KMS-11 (cell line): ENCODE results near the gene TMEM129.

ENCODE experiments used
- H2AFZ ChIP-seq: fragments of 200-600 bp; sonication (generic); 2 replicates; pipeline ENCODE4 v1.6.1; 2016; ENCODE audit warnings: antibody characterized with exemption, mixed run types, low read depth
- H3K27ac ChIP-seq: fragments of 200-600 bp; sonication (generic); 2 replicates; pipeline ENCODE4 v1.6.1; 2016; ENCODE audit warnings: mild to moderate bottlenecking, mixed run types
- H3K27me3 ChIP-seq: fragments of 200-600 bp; sonication (generic); 2 replicates; pipeline ENCODE4 v1.6.1; 2017; ENCODE audit warnings: mild to moderate bottlenecking, low read depth, mixed run types, moderate library complexity; ENCODE audit not compliant: insufficient read depth
- H3K36me3 ChIP-seq: fragments of 200-600 bp; sonication (generic); 2 replicates; pipeline ENCODE4 v1.6.1; 2017; ENCODE audit warnings: mild to moderate bottlenecking, mixed run types; ENCODE audit not compliant: insufficient read depth
- H3K4me1 ChIP-seq: fragments of 200-600 bp; sonication (generic); 2 replicates; pipeline ENCODE4 v1.6.1; 2016; ENCODE audit warnings: mild to moderate bottlenecking, low read depth, mixed run types; ENCODE audit not compliant: poor library complexity, severe bottlenecking
- H3K4me2 ChIP-seq: fragments of 200-600 bp; sonication (generic); 2 replicates; pipeline ENCODE4 v1.7.0; 2016; ENCODE audit warnings: mild to moderate bottlenecking, mixed run types
- H3K4me3 ChIP-seq: fragments of 200-600 bp; sonication (generic); IDR thresholded peaks from 2 replicates; pipeline ENCODE4 v1.6.1; 2017; ENCODE audit warnings: low read depth, low read length, mixed read lengths; ENCODE audit not compliant: insufficient read depth
- H3K79me2 ChIP-seq: fragments of 200-600 bp; sonication (generic); 2 replicates; pipeline ENCODE4 v1.6.1; 2016; ENCODE audit warnings: low read depth, mixed run types; ENCODE audit not compliant: insufficient read depth
- H3K9ac ChIP-seq: fragments of 200-600 bp; sonication (generic); 2 replicates; pipeline ENCODE4 v1.6.1; 2016; ENCODE audit warnings: mild to moderate bottlenecking, mixed run types
- H4K20me1 ChIP-seq: fragments of 200-600 bp; sonication (generic); 2 replicates; pipeline ENCODE4 v1.6.1; 2016; ENCODE audit warnings: mild to moderate bottlenecking, mixed run types; ENCODE audit not compliant: insufficient read depth
- TF ChIP-seq, protein P1 (sequence below): fragments of 200-600 bp; sonication (generic); conservative IDR thresholded peaks from 2 replicates; pipeline ENCODE4 v1.6.1; 2017; ENCODE audit warnings: low read depth, mild to moderate bottlenecking, antibody characterized with exemption, low read length, moderate library complexity, mixed read lengths

Gene TMEM129

DNA sequence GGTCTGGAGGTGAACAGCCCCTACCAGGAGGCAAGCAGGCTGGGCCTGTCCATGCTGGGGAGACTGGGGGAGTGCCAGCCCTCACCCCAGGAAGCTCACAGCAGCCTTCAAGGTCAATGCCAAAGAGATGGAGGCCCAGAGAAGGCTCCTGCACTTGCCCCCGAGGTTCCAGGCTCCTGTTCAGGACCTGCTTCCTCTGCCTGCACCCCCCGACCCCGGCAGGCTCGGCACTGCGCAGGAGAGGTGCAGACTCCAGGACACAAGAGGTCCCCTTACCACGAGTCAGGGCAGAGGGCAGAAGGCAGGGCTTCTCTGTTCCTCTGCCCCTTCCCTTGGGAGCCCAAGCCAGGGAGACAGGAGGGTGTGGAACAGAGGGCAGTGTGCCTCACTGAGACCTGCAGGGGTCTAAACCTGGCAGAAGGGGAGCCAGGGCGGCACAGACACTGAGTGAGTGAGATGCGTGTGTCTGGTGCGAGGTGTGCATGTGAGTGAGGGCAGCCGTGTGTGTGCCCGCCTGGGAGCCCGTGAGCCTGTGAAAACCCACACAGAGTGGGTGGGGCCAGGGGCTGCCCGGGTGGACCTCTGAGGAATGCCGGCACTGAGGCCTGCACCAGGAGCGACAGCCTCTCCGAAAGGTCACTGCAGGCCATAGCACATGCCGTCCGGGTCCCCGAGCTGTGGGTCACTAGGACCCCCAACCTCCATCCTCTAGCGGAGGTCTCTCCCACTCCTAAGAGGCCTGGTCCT is 41.3 kb upstream of the TMEM129 start:
- H3K79me2 ChIP-seq = no peaks in the 10 kb centered on the region
- H3K9ac ChIP-seq = no peak overlapping the region
- TF ChIP-seq, protein P1, sequence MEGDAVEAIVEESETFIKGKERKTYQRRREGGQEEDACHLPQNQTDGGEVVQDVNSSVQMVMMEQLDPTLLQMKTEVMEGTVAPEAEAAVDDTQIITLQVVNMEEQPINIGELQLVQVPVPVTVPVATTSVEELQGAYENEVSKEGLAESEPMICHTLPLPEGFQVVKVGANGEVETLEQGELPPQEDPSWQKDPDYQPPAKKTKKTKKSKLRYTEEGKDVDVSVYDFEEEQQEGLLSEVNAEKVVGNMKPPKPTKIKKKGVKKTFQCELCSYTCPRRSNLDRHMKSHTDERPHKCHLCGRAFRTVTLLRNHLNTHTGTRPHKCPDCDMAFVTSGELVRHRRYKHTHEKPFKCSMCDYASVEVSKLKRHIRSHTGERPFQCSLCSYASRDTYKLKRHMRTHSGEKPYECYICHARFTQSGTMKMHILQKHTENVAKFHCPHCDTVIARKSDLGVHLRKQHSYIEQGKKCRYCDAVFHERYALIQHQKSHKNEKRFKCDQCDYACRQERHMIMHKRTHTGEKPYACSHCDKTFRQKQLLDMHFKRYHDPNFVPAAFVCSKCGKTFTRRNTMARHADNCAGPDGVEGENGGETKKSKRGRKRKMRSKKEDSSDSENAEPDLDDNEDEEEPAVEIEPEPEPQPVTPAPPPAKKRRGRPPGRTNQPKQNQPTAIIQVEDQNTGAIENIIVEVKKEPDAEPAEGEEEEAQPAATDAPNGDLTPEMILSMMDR = no peak
- H3K4me2 ChIP-seq = no peak overlapping the region
- H4K20me1 ChIP-seq = no peaks in the 10 kb centered on the region
- peaks cover 6% of the 10 kb centered on the region; the same call in 1 of the 2 replicates for H3K27me3 ChIP-seq
- H2AFZ ChIP-seq = no peak overlapping the region
- no peaks in the 10 kb centered on the region for H3K4me1 ChIP-seq
- no peak overlapping the region for H3K4me3 ChIP-seq
- no peaks in the 10 kb centered on the region for H3K36me3 ChIP-seq
- no peak overlapping the region for H3K27ac ChIP-seq

DNA sequence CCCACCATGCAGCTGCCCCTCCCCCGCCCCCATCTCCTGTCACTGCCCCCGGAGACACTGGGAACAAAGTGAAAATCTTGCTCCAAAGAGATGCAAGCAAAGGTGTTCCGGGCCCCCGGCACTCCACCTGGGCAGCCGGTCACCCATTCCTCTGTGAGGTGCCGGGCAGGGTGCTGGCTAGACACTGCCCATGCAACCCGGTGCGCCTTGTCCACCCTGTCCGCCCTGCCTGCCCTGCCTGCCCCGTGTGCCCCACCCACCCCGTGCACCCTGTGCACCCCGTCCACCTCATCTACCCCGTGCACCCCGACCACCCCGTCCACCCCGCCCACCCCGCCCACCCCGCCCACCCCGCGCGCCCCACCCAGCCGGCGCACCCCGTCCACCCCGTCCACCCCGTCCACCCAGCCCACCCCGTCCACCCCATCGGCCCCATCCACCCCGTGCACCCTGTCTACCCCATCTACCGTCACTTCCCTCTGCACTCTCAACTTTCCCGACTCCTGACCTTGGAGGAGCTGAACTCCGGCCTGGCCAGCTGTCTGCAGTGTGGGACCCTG is 40.1 kb upstream of the TMEM129 start:
- H2AFZ ChIP-seq = no peak overlapping the region
- no peak overlapping the region for H3K9ac ChIP-seq
- TF ChIP-seq, protein P1 = no peak
- H3K36me3 ChIP-seq = no peaks in the 10 kb centered on the region
- H3K4me2 ChIP-seq = no peak overlapping the region
- H3K4me3 ChIP-seq = no peak overlapping the region
- H3K27ac ChIP-seq = no peak overlapping the region
- no peaks in the 10 kb centered on the region for H3K79me2 ChIP-seq
- H3K27me3 ChIP-seq = peaks cover 6% of the 10 kb centered on the region; the same call in 1 of the 2 replicates
- H3K4me1 ChIP-seq = no peaks in the 10 kb centered on the region
- H4K20me1 ChIP-seq = no peaks in the 10 kb centered on the region

DNA sequence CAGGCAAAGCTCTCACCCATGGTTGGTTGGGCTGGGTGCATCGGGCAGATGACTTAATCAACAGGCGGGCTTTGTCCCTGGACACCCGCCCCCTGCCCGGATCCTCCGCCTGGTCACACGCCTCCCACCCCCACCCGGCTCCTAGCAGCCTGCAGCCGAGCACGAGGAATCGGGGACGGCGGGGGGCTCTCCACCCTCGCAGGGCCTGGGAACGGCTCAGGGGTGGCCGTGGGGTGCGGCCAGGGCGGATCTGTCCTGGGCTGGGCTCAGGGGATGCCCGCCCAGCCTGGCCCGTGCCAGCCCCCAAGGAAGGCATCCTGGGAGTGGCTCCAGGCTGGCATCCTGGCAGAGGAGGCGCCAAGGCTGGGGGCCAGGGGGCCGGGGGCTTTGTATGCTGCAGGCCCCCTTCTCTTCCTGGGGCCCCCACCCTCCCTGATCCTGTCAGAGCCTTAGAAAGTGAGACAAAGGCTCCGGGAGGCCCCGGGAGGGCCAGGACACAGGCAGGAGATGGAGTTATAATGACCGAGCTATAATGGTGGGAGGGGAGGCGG is 39.5 kb upstream of the TMEM129 start:
- Histone ChIP-seq H3K9ac (no peak overlapping the region), H3K4me2 (no peak overlapping the region), H2AFZ (no peak overlapping the region), H3K4me3 (no peak overlapping the region), H3K27me3 (peaks cover 6% of the 10 kb centered on the region; the same call in 1 of the 2 replicates), H3K36me3 (no peaks in the 10 kb centered on the region), H4K20me1 (no peaks in the 10 kb centered on the region), H3K79me2 (no peaks in the 10 kb centered on the region), H3K27ac (no peak overlapping the region), H3K4me1 (no peaks in the 10 kb centered on the region)
- TF ChIP-seq, protein P1 = no peak

DNA sequence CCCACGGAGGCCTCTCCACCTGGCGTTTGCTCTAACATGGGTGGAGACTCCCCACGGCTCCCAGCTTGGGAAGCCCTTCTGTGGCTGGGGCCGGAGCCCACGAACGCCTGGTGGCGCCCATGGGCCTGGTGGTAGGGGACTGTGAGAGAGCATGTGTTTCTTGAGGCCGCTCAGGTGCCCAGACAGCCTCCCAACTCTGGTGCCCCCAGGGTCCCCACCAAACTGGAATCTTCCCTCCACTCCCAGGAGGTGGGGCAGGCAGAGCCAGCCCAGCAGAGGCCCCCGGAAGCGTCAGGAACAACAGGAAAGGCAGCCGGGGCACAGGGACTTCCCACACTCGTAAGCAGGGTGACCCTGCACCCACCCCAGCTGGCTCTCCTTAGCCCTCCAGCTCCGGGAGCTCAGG is 38.7 kb upstream of the TMEM129 start:
- Histone ChIP-seq H3K36me3 (no peaks in the 10 kb centered on the region), H2AFZ (no peak overlapping the region), H4K20me1 (no peaks in the 10 kb centered on the region), H3K4me2 (no peak overlapping the region), H3K4me1 (no peaks in the 10 kb centered on the region), H3K4me3 (no peak overlapping the region), H3K27ac (no peak overlapping the region), H3K27me3 (peaks cover 6% of the 10 kb centered on the region; the same call in 1 of the 2 replicates), H3K9ac (no peak overlapping the region), H3K79me2 (no peaks in the 10 kb centered on the region)
- TF ChIP-seq, protein P1 = no peak
